MM.1S (cell line): Measurements from ENCODE around the gene NUB1.

ENCODE experiments used
- DNase-seq: peaks from one replicate; pipeline ENCODE4 v3.0.0-alpha.2; 2015
- H2AFZ ChIP-seq: fragments of 300-600 bp; sonication (generic); 2 replicates; pipeline ENCODE4 v1.6.0; 2016; ENCODE audit warnings: antibody characterized with exemption, low read length
- H3F3A ChIP-seq: fragments of 300-600 bp; sonication (generic); 2 replicates; pipeline ENCODE4 v1.6.1; 2016; ENCODE audit warnings: mild to moderate bottlenecking, antibody characterized with exemption, low read length, moderate library complexity, mixed read lengths; ENCODE audit not compliant: insufficient read depth
- H3K27ac ChIP-seq: fragments of 300-600 bp; sonication (generic); 2 replicates; pipeline ENCODE4 v1.5.1; 2016; ENCODE audit warnings: mild to moderate bottlenecking, low read length
- H3K27me3 ChIP-seq: fragments of 300-600 bp; sonication (generic); replicated peaks from 2 replicates; pipeline ENCODE4 v1.6.0; 2016; ENCODE audit warnings: low read length; ENCODE audit not compliant: insufficient read depth
- H3K36me3 ChIP-seq: fragments of 300-600 bp; sonication (generic); replicated peaks from 2 replicates; pipeline ENCODE4 v1.6.1; 2016; ENCODE audit warnings: mild to moderate bottlenecking, low read length, mixed read lengths; ENCODE audit not compliant: insufficient read depth
- H3K4me1 ChIP-seq: fragments of 300-600 bp; sonication (generic); 2 replicates; pipeline ENCODE4 v1.6.1; 2016; ENCODE audit warnings: low read length, mixed read lengths
- H3K4me2 ChIP-seq: fragments of 300-600 bp; sonication (generic); 2 replicates; pipeline ENCODE4 v1.6.0; 2016; ENCODE audit warnings: low read depth, low read length
- H3K4me3 ChIP-seq: fragments of 300-600 bp; sonication (generic); 2 replicates; pipeline ENCODE4 v1.5.1; 2016; ENCODE audit warnings: low read length, mixed read lengths
- H3K79me2 ChIP-seq: fragments of 300-600 bp; sonication (generic); 2 replicates; pipeline ENCODE4 v1.6.1; 2016; ENCODE audit warnings: mixed run types, low read length, mixed read lengths
- H3K9ac ChIP-seq: fragments of 300-600 bp; sonication (generic); 2 replicates; pipeline ENCODE4 v1.6.1; 2016; ENCODE audit warnings: low read length, mixed read lengths
- H3K9me2 ChIP-seq: fragments of 300-600 bp; sonication (generic); replicated peaks from 2 replicates; pipeline ENCODE4 v1.6.1; 2016; ENCODE audit warnings: mild to moderate bottlenecking, low read length, mixed read lengths; ENCODE audit not compliant: insufficient read depth
- H3K9me3 ChIP-seq: fragments of 300-600 bp; sonication (generic); replicated peaks from 2 replicates; pipeline ENCODE4 v1.6.1; 2016; ENCODE audit warnings: mild to moderate bottlenecking, low read length, mixed read lengths; ENCODE audit not compliant: insufficient read depth
- H4K20me1 ChIP-seq: fragments of 300-600 bp; sonication (generic); 2 replicates; pipeline ENCODE4 v1.6.1; 2016; ENCODE audit warnings: mild to moderate bottlenecking, low read length, moderate library complexity, mixed read lengths; ENCODE audit not compliant: insufficient read depth
- CTCF ChIP-seq: fragments of 300-600 bp; sonication (generic); IDR thresholded peaks from 2 replicates; pipeline ENCODE4 v1.5.1; 2016; ENCODE audit warnings: antibody characterized with exemption, low read length, mixed read lengths
- EZH2 ChIP-seq: fragments of 300-600 bp; sonication (generic); optimal IDR thresholded peaks from 2 replicates; pipeline ENCODE3; 2017; ENCODE audit warnings: low read depth, mild to moderate bottlenecking, antibody characterized with exemption, low read length, mixed read lengths
- EZH2phosphoT487 ChIP-seq: fragments of 300-600 bp; sonication (generic); IDR thresholded peaks from 2 replicates; pipeline ENCODE4 v1.6.1; 2018; ENCODE audit warnings: antibody characterized with exemption, low read length

The NUB1 gene

GRCh38 chr7:151381098-151381347 is 39.4 kb downstream of the NUB1 start:
- Histone ChIP-seq H3K36me3 (no peaks in the 10 kb centered on the region), H3K27ac (no peak overlapping the region), H2AFZ (peak overlapping the region; percentile 22; the same call in 1 of the 2 replicates), H3K9me3 (no peaks in the 10 kb centered on the region), H3K4me2 (peak overlapping the region; percentile 15; the same call in 1 of the 2 replicates), H3F3A (no peaks in the 10 kb centered on the region), H3K79me2 (no peaks in the 10 kb centered on the region), H4K20me1 (no peaks in the 10 kb centered on the region), H3K4me1 (0 out of 2 replicates have a peak, but pooled peaks cover under 1% of the 10 kb centered on the region), H3K9me2 (no peaks in the 10 kb centered on the region), H3K4me3 (no peak overlapping the region), H3K9ac (no peak overlapping the region), H3K27me3 (peaks cover 58% of the 10 kb centered on the region)
- no peak for DNase-seq
- TF ChIP-seq EZH2 (no peak), CTCF (no peak), EZH2phosphoT487 (no peak)

GRCh38 chr7:151381348-151382078 is 39.9 kb downstream of the NUB1 start:
- Histone ChIP-seq H3K27me3 (peaks cover 63% of the 10 kb centered on the region), H2AFZ (peak overlapping the region; percentile 22; the same call in 1 of the 2 replicates), H3K4me3 (no peak overlapping the region), H3K9me3 (no peaks in the 10 kb centered on the region), H3K4me2 (peak overlapping the region; percentile 15; the same call in 1 of the 2 replicates), H3K9ac (no peak overlapping the region), H3K27ac (no peak overlapping the region), H3K4me1 (peaks cover 5% of the 10 kb centered on the region), H3K36me3 (no peaks in the 10 kb centered on the region), H3F3A (no peaks in the 10 kb centered on the region), H3K9me2 (no peaks in the 10 kb centered on the region), H4K20me1 (no peaks in the 10 kb centered on the region), H3K79me2 (no peaks in the 10 kb centered on the region)
- DNase-seq = no peak
- TF ChIP-seq EZH2phosphoT487 (no peak), EZH2 (no peak), CTCF (no peak)

- Histone ChIP-seq H3K9ac (no peak overlapping the region), H3K9me2 (no peaks in the 10 kb centered on the region), H3K79me2 (no peaks in the 10 kb centered on the region), H2AFZ (no peak overlapping the region), H3F3A (no peaks in the 10 kb centered on the region), H3K27ac (no peak overlapping the region), H3K27me3 (peaks cover 70% of the 10 kb centered on the region), H3K4me2 (peak overlapping the region; percentile 15; the same call in 1 of the 2 replicates), H3K9me3 (no peaks in the 10 kb centered on the region), H3K36me3 (no peaks in the 10 kb centered on the region), H3K4me1 (peaks cover 7% of the 10 kb centered on the region), H4K20me1 (no peaks in the 10 kb centered on the region), H3K4me3 (no peak overlapping the region)
- DNase-seq = no peak
- TF ChIP-seq EZH2 (no peak), EZH2phosphoT487 (no peak), CTCF (no peak)
These were observed 40.7 kb downstream of the NUB1 start for GRCh38 chr7:151382079-151382885.
